Vagina (tissue), 2 donors: ENCODE measurements around the gene NINJ2. TPM values are rescaled to one million over a fixed set of nuclear protein-coding genes. Genes with fewer than 3 reads are reported as not detected.

Source experiments
- DNase-seq, 2 donors: peaks; one replicate each; pipeline ENCODE4 v3.0.0-alpha.2; 2017; ENCODE audit errors: extremely low spot score in 2 of 2
- H3K27ac ChIP-seq: fragments of 200-600 bp; sonication (generic); one replicate; pipeline ENCODE4 v1.5.1; 2019
- H3K27me3 ChIP-seq: fragments of 200-600 bp; sonication (generic); one replicate; pipeline ENCODE4 v1.5.1; 2019
- H3K36me3 ChIP-seq, 2 donors: fragments of 200-600 bp; sonication (generic); one replicate each; pipeline ENCODE4 v1.5.1; 2017 to 2019
- H3K4me1 ChIP-seq: fragments of 200-600 bp; sonication (generic); one replicate; pipeline ENCODE4 v1.5.1; 2019
- H3K4me3 ChIP-seq, 2 donors: fragments of 200-600 bp; sonication (generic); 1 replicate in 1 of 2; 2 replicates in 1 of 2; pipeline ENCODE4 v1.5.1; 2016 to 2019
- H3K9me3 ChIP-seq: fragments of 200-600 bp; sonication (generic); one replicate; pipeline ENCODE4 v1.5.1; 2019
- POLR2A ChIP-seq, 2 donors: fragments of 450-650 bp; IDR thresholded peaks; one replicate each; pipeline ENCODE4 v1.6.1; 2017; ENCODE audit warnings: antibody characterized with exemption in 2 of 2, mild to moderate bottlenecking in 2 of 2, moderate library complexity in 2 of 2
- POLR2AphosphoS5 ChIP-seq, 2 donors: sonication (generic); formaldehyde crosslinking; IDR thresholded peaks; one replicate each; pipeline ENCODE4 v1.9.0; 2017; ENCODE audit warnings: antibody characterized with exemption in 2 of 2, mild to moderate bottlenecking in 2 of 2, low read depth in 1 of 2; ENCODE audit not compliant: insufficient read depth in 1 of 2
- intact Hi-C: fragments of 100-400 bp; cut with DNase I; formaldehyde crosslinking; loops from one replicate; pipeline ENCODE4 v1.15.1; 2023
- total RNA-seq: library from RNA; depleted of rRNA; stranded (reverse); fragments of >200 nt; gene quantifications from one replicate; pipeline ENCODE4 v1.2.3, GENCODE V29; 2016
- TF ChIP-seq, protein P1 (sequence below), 3 experiments: fragments of 450-650 bp in 2 of 3; fragments of 200-600 bp in 1 of 3; sonication (generic) in 1 of 3; IDR thresholded peaks; one replicate each; pipeline ENCODE4 v1.5.1; 2017 to 2019; ENCODE audit warnings: antibody characterized with exemption in 3 of 3, mild to moderate bottlenecking in 2 of 3, moderate library complexity in 2 of 3

Gene NINJ2
- total RNA-seq, 1 donor from 2014 or later = 23.8 TPM

- Histone ChIP-seq H3K4me3 (no peak overlapping the region), H3K4me1 (peaks cover 8% of the 10 kb centered on the region), H3K9me3 (no peaks in the 10 kb centered on the region), H3K27ac (no peak overlapping the region), H3K36me3 (no peaks in the 10 kb centered on the region), H3K27me3 (no peaks in the 10 kb centered on the region)
- no peak for TF ChIP-seq POLR2A (IDR thresholded peaks at IDR 0.05)
- TF ChIP-seq POLR2AphosphoS5 (IDR thresholded peaks at IDR 0.05; ENCODE audit: insufficient read depth in 1 of 2, low read depth in 1 of 2) = no peak
- TF ChIP-seq, protein P1, sequence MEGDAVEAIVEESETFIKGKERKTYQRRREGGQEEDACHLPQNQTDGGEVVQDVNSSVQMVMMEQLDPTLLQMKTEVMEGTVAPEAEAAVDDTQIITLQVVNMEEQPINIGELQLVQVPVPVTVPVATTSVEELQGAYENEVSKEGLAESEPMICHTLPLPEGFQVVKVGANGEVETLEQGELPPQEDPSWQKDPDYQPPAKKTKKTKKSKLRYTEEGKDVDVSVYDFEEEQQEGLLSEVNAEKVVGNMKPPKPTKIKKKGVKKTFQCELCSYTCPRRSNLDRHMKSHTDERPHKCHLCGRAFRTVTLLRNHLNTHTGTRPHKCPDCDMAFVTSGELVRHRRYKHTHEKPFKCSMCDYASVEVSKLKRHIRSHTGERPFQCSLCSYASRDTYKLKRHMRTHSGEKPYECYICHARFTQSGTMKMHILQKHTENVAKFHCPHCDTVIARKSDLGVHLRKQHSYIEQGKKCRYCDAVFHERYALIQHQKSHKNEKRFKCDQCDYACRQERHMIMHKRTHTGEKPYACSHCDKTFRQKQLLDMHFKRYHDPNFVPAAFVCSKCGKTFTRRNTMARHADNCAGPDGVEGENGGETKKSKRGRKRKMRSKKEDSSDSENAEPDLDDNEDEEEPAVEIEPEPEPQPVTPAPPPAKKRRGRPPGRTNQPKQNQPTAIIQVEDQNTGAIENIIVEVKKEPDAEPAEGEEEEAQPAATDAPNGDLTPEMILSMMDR (IDR thresholded peaks at IDR 0.05) = no peak
- DNase-seq = no peak
- intact Hi-C loops = no loop called here
Measured at GRCh38 chr12:553216-554000, 109.8 kb downstream of the NINJ2 start.

- no peak overlapping the region for H3K4me3 ChIP-seq
- H3K27me3 ChIP-seq = no peaks in the 10 kb centered on the region
- no peaks in the 10 kb centered on the region for H3K9me3 ChIP-seq
- intact Hi-C loops = no loop called here
- H3K27ac ChIP-seq = no peak overlapping the region
- TF ChIP-seq, protein P1 (IDR thresholded peaks at IDR 0.05) = no peak
- no peak for TF ChIP-seq POLR2A (IDR thresholded peaks at IDR 0.05)
- TF ChIP-seq POLR2AphosphoS5 (IDR thresholded peaks at IDR 0.05; ENCODE audit: insufficient read depth in 1 of 2, low read depth in 1 of 2) = no peak
- DNase-seq = no peak
- peaks cover 8% of the 10 kb centered on the region for H3K4me1 ChIP-seq
- no peaks in the 10 kb centered on the region for H3K36me3 ChIP-seq
Measured at GRCh38 chr12:552466-552865, 110.8 kb downstream of the NINJ2 start.

DNA sequence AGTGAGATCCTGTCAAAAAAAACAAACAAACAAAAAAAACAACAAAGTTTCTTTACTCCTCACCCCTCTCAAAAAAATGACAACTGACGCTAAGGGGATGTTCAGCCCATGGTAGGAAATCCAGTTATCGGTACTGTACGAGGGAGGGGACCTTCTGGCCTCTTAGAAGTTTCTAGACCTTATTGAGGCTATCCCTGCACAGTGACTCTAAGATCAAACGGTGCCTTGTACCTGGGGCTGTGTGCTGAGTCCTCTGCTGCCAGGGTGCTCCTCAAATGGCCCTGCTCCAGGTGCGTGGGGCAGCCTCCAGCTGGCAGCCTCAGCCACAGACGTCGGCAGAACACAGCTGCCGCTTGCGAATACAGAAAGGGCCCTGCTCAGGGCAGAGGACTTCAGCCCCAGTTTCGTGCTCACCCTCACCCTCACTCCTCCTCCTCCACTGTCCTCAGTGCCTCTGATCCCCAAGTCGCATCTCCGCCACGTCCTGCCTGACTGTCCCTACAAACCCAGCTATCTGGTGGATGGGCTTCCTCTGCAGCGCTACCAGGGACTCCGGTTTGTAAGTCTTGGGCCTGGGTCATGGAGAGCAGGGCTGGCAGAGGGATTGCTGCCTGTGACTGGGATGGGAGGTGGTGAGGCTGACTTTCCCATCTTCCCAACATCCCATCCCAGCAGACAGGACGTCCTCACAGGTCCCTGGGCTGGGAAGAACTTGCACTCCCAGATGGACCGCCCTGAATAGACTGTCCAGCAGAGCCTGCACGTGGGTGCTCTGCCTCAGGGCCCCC, 112.6 kb downstream of the NINJ2 start:
- Histone ChIP-seq H3K9me3 (no peaks in the 10 kb centered on the region), H3K27ac (no peak overlapping the region), H3K4me1 (peaks cover 15% of the 10 kb centered on the region), H3K36me3 (no peaks in the 10 kb centered on the region), H3K4me3 (no peak overlapping the region), H3K27me3 (no peaks in the 10 kb centered on the region)
- TF ChIP-seq POLR2AphosphoS5 (IDR thresholded peaks at IDR 0.05; ENCODE audit: insufficient read depth in 1 of 2, low read depth in 1 of 2) (no peak), POLR2A (IDR thresholded peaks at IDR 0.05) (no peak)
- TF ChIP-seq, protein P1 (IDR thresholded peaks at IDR 0.05) = no peak
- DNase-seq = no peak
- intact Hi-C loops = no loop called here

- TF ChIP-seq POLR2A (IDR thresholded peaks at IDR 0.05) (no peak), POLR2AphosphoS5 (IDR thresholded peaks at IDR 0.05; ENCODE audit: insufficient read depth in 1 of 2, low read depth in 1 of 2) (no peak)
- TF ChIP-seq, protein P1 (IDR thresholded peaks at IDR 0.05) = no peak
- Histone ChIP-seq H3K36me3 (no peaks in the 10 kb centered on the region), H3K9me3 (no peaks in the 10 kb centered on the region), H3K27me3 (no peaks in the 10 kb centered on the region), H3K4me3 (no peak overlapping the region), H3K4me1 (peaks cover 15% of the 10 kb centered on the region), H3K27ac (no peak overlapping the region)
- no peak for DNase-seq
- intact Hi-C loops = loop anchor here (5.0 kb wide), 2 partner anchors 92 to 107 kb away; partner anchors contain the start of gene B4GALNT3
Measured at GRCh38 chr12:549476-550082, 113.7 kb downstream of the NINJ2 start.
